ENCODE results near the gene RHO. TPM values are rescaled to one million over a fixed set of nuclear protein-coding genes. Genes with fewer than 3 reads are reported as not detected.
"Not testable (repeated sequence)": the region's sequence is repeated elsewhere in the genome, so short reads cannot be mapped to it uniquely, and the experiment has no call there.

RHO gene
- total RNA-seq, 1 experiment from 2014 or later, result 0.05 TPM

GRCh38 chr3:129543156-129543790 lies 14.8 kb downstream of the RHO start, which contains the start of gene H1-8:
Gene H1-8, plus strand, starts transcription at chr3:129543175. Its CDS starts 44 bp downstream, at chr3:129543219.
- DNase-seq (ENCODE audit: low read depth), result no peak

GRCh38 chr3:129543999-129544398 lies 15.6 kb downstream of the RHO start:
- DNase-seq (ENCODE audit: low read depth), result no peak

GRCh38 chr3:129545951-129546350 lies 17.5 kb downstream of the RHO start:
- not testable (repeated sequence) for DNase-seq (ENCODE audit: low read depth)

GRCh38 chr3:129547241-129547640 lies 18.8 kb downstream of the RHO start:
- DNase-seq (ENCODE audit: low read depth), result no peak

GRCh38 chr3:129548104-129548965 lies 19.9 kb downstream of the RHO start:
- no peak for DNase-seq (ENCODE audit: low read depth)

GRCh38 chr3:129549006-129549800 lies 20.8 kb downstream of the RHO start:
- DNase-seq (ENCODE audit: low read depth), result peak; percentile 92

- DNase-seq (ENCODE audit: low read depth), result no peak
Measured at GRCh38 chr3:129549805-129550204, 21.4 kb downstream of the RHO start.

- DNase-seq (ENCODE audit: low read depth), result no peak
Measured at GRCh38 chr3:129552287-129553050, 24.0 kb downstream of the RHO start.

- DNase-seq (ENCODE audit: low read depth), result no peak
Measured at GRCh38 chr3:129553171-129553570, 24.7 kb downstream of the RHO start.

GRCh38 chr3:129553719-129554118 lies 25.3 kb downstream of the RHO start:
- no peak for DNase-seq (ENCODE audit: low read depth)

GRCh38 chr3:129554356-129555152 lies 26.1 kb downstream of the RHO start:
- DNase-seq (ENCODE audit: low read depth), result no peak

- no peak for DNase-seq (ENCODE audit: low read depth)
Measured at GRCh38 chr3:129555153-129555550, 26.7 kb downstream of the RHO start.

GRCh38 chr3:129555616-129556357 lies 27.3 kb downstream of the RHO start:
- no peak for DNase-seq (ENCODE audit: low read depth)

GRCh38 chr3:129556358-129556695 lies 27.9 kb downstream of the RHO start:
- no peak for DNase-seq (ENCODE audit: low read depth)

GRCh38 chr3:129556890-129557547 lies 28.6 kb downstream of the RHO start:
- DNase-seq (ENCODE audit: low read depth), result no peak

- no peak for DNase-seq (ENCODE audit: low read depth)
Measured at GRCh38 chr3:129557548-129557894, 29.1 kb downstream of the RHO start.

- DNase-seq (ENCODE audit: low read depth), result peak; percentile 85
Measured at GRCh38 chr3:129558081-129558771, 29.8 kb downstream of the RHO start.

- peak; percentile 98 for DNase-seq (ENCODE audit: low read depth)
Measured at GRCh38 chr3:129558772-129559564, 30.5 kb downstream of the RHO start.

Data from M059J (cell line).